ENCODE results near the gene ZG16B.

ZG16B gene

GRCh38 chr16:2808181-2808580 lies 21.9 kb upstream of the ZG16B start:
- no peak for DNase-seq

GRCh38 chr16:2809149-2809760 lies 20.8 kb upstream of the ZG16B start:
- DNase-seq = no peak

- DNase-seq = no peak
Measured at GRCh38 chr16:2810651-2811050, 19.5 kb upstream of the ZG16B start.

DNA sequence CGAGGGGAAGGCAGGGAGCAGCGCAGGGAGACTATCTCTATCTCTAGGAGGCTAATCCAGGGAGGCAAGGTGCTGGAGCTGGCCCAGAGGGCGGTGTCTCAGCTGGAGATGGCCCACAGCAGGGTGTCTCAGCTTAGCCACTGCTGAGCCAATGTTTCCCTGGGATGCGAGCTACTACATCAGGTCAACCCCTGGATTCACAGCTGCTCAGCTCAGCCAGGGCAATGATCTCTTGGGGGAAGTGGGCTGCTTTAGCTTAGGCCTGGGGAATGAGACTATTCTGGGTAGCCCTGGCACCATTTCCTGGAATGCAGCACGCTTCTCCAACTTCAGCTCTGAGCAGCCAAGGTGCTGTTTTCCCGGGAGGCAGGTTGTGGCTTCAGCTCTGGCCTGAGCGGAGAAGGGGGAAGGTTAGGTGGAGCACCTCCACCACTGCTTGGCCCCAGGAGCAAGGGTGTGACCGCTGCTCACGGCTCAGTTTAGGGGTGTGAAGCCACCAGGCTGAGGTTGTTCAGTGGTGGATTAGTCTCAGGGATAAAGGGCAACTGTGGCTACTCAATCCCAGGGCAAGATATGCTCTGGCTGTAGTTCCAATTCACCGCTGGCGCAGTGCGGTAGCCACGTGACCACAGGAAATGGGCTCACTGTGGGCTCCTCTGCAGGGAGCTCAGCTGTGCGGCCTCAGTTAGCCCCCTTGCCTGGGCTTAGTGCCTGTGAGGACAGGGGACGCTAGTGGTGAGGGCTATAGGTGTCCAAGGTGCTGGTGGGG lies 18.2 kb upstream of the ZG16B start:
- DNase-seq = no peak

- DNase-seq = no peak
Measured at GRCh38 chr16:2813771-2814221, 16.3 kb upstream of the ZG16B start.

- no peak for DNase-seq
Measured at GRCh38 chr16:2814551-2815298, 15.4 kb upstream of the ZG16B start.

DNA sequence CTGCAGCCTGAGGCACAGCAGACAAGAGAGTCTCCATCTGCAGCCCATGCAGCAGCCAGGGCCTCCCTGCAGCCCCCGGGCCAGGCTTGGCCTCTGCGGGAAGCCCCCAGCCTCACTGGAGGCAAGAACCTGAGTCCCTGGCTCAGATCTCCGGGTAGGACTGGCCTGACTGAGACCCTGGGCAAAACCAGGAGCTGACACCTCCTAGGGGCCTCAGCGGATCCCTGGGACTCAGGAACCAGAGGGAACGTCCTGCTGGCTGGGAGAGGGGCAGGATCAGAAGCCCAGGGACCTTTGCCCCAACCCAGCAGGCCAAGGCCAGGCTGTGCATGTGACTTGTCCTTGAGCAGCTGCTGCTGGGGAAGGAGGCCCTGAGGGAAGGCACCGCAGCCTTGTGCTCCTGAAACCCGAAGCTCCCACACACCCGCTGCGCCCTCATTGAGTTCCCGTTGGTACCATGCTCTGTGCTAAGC lies 14.8 kb upstream of the ZG16B start:
- DNase-seq = no peak

DNA sequence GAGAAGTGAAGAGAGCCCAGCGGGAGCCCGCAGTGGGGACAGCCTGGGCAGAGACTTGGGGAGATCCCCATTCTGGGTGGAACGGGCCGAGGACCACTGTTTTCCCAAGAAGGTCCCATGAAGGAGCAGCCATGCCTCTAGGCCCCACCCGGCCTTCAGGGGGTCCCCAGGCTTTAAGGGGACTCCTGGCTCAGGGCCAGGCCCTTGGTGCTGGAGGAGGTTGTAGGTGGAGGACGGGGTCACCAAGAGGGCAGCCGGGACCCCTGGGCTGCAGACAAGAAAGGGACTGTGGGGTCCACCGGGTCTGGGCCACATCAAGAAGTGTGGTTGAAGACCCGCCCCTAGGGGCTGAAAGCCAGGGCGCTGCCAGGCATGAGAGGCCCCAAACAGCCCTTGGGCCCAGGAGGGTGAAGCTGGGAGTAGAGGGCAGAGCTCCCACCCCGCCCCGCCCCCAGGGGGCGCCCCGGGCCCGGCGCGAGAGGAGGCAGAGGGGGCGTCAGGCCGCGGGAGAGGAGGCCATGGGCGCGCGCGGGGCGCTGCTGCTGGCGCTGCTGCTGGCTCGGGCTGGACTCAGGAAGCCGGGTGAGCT lies 13.3 kb upstream of the ZG16B start, which contains the start of gene PRSS21:
TSS of gene PRSS21 (plus strand) at position 487 of the 589 bp plus-strand sequence. CDS start at position 519, 32 bp downstream.
- DNase-seq = no peak

- no peak for DNase-seq
Measured at GRCh38 chr16:2817340-2818271, 12.5 kb upstream of the ZG16B start.

DNA sequence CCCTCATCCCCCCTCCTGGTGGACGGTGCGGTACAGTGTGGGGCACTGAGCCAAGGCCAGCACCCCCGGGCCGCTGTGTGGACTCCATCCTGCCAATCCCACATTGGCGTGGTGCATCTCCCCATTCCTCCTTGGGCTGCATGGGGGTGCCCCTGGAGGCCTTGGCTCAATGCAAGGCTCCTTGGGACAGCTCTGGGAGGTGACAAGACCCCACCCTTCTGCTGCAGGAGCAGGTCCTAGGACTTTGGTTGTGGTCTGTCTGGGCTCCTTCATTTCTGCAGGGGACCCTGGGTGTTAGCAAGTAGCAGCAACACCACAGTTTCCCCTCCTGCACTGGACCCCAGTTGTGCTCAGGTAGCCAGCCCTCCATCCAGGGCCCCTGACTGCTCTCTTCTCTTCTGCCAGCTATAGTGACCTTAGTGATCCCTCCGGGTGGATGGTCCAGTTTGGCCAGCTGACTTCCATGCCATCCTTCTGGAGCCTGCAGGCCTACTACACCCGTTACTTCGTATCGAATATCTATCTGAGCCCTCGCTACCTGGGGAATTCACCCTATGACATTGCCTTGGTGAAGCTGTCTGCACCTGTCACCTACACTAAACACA lies 11.7 kb upstream of the ZG16B start:
- DNase-seq = no peak

DNA sequence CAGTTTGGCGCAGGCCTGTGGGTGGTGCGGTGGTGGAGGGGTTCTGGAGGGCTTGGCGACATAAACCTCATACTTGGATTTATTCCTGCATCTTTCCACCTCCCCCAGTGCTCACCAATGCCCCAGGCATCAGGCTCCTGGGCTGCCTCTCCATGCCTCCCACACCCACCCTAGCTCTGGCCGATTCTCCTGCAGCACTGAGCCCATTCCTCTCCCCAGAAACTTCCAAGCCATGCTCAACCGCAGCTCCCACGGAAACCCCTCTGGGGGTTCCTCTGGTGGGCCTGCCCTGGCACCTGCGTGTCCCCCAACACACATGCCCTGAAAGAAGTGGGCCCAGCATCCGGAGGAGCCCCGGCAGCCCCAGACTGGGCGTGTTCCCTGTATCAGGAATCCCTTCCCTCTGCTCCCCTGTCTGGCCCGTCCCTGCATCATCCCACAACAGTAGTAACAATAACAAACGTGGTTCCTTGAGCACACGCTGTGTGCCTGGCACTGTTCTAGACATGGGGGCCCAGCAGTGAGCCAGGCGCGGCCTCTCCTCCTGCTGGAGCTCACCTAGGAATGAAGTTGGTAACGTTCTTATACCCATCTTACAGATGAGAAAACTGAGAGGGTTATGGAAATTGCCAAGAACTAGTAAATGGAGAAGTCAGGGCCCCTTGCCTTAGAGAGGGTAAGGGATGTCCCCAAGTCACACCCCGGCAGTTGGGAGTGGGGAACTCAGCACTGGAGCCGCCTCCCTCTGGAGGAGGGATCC lies 10.7 kb upstream of the ZG16B start:
- no peak for DNase-seq

DNA sequence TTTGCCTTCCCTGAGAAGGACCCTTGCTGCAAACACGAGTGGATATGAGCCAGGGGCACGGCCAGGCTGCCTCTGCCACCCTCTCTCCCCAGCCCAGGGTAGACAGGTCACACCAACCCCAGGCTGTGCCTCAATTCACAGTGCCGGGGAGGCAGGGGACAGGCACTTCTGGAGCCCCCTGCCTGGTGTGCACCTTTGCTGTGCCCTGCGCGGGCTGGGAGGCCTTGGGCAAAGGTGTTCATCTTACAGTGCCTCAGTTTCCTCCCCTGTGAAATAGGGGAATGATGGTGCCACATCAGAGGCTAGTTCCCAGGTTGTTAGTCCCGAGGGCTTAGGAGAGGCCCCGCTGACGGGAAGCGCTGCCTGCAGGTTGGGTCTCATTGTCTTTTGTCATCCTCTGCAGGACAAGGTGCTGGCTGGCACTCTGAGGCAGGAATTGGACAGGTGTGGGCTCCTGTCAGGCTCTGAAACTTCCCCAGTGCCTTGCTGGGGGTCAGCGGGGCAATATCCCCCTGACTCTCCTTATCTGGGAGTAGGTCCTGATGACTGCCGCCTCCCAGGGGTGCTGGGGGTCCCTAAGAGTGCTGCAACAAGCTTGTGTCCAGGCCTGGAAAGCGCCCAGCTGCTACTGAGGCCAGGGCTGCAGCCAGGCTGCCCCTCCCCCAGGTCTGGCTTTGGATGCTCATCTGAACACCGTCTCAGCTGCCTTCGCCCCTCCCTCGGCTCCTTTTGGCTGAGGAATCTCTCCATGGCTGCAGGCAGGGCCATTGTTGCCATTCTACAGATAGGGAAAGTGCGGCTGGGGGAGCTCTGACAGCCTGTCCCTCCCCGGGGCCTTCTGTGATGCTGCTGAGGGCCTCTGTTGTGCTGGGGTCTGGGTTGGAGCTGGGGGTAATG lies 9.9 kb upstream of the ZG16B start:
- no peak for DNase-seq

- no peak for DNase-seq
Measured at GRCh38 chr16:2820836-2821486, 9.1 kb upstream of the ZG16B start.

GRCh38 chr16:2821487-2822157 lies 8.5 kb upstream of the ZG16B start:
- peak; percentile 44 for DNase-seq

DNA sequence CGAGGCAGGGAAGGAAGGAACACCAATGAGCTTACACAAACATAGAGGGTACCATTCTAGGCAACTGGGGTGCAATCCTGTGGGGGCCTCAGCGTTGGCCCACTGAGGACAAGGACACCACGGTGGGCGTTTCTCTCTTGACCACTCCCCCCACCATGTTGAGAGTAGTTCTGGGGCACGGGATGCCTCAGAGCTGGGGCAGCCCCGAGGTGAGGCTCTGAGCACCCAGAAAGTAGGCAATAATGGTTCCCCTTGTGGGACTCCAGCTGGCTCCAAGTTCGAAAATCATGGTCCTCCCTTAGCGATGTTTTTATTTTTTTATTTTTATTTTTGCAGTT lies 8.0 kb upstream of the ZG16B start:
- DNase-seq = no peak

- no peak for DNase-seq
Measured at GRCh38 chr16:2822496-2822895, 7.6 kb upstream of the ZG16B start.

- no peak for DNase-seq
Measured at GRCh38 chr16:2824626-2825025, 5.5 kb upstream of the ZG16B start.

DNA sequence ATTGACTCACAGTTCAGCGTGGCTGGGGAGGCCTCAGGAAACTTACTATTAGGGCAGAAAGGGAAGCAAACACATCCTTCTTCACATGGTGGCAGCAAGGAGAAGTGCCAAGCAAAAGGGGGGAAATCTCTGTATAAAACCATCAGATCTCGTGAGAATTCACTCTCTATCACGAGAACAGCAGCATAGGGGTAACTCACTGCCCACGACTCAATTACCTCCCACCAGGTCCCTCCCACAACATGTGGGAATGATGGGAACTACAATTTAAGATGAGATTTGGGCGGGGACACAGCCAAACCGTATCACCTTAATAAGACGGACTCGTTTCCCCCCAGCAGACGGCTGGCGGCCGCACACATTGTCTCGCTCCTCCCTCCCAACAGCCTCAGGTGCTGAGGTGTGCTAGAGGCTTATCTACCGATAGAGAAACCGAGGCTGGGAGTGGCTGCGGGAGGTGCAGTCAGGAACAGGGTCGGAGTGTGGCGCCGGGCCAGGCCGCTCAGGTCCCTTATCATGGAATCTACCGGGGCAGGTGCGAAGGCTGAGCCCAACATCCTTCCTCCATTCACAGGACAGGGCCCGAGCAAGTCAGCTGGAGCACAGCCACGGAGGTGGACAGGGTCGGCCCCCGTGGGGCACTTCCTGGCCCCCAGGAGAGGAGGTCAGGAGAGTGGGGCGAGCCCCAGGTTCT lies 4.9 kb upstream of the ZG16B start:
- DNase-seq = no peak
